GM19468 (cell line): Measurements from ENCODE around the gene PIK3CA.
"Not testable (repeated sequence)": the region's sequence is repeated elsewhere in the genome, so short reads cannot be mapped to it uniquely, and the experiment has no call there.

Source experiments
- ATAC-seq: cut with Tn5 transposase; IDR thresholded peaks from one replicate; pipeline ENCODE4 v1.9.1; 2021; ENCODE audit warnings: mild to moderate bottlenecking, moderate library complexity, moderate number of reproducible peaks; ENCODE audit not compliant: unreplicated experiment; ENCODE audit errors: extremely low read depth

The PIK3CA gene

GRCh38 chr3:179147873-179148615 lies at the start of gene PIK3CA:
Gene PIK3CA, plus strand, starts transcription at chr3:179148357. Its CDS starts 50,469 bp downstream, at chr3:179198826.
- peak; percentile 73 for ATAC-seq

- no peak for ATAC-seq
These were observed 49.6 kb upstream of the PIK3CA start for GRCh38 chr3:179098388-179099077.

GRCh38 chr3:179100652-179101051 lies 47.5 kb upstream of the PIK3CA start:
- ATAC-seq: no peak

- no peak for ATAC-seq
These were observed 42.3 kb upstream of the PIK3CA start for GRCh38 chr3:179105881-179106280.

- ATAC-seq: no peak
These were observed 40.5 kb upstream of the PIK3CA start for GRCh38 chr3:179107617-179108016.

GRCh38 chr3:179108086-179108485 lies 40.1 kb upstream of the PIK3CA start:
- no peak for ATAC-seq

GRCh38 chr3:179113903-179114302 lies 34.3 kb upstream of the PIK3CA start:
- no peak for ATAC-seq

GRCh38 chr3:179115444-179115843 lies 32.7 kb upstream of the PIK3CA start:
- ATAC-seq: not testable (repeated sequence)

GRCh38 chr3:179116816-179117215 lies 31.3 kb upstream of the PIK3CA start:
- ATAC-seq: no peak

- not testable (repeated sequence) for ATAC-seq
These were observed 15.8 kb upstream of the PIK3CA start for GRCh38 chr3:179132191-179132890.

GRCh38 chr3:179133575-179133974 lies 14.6 kb upstream of the PIK3CA start:
- ATAC-seq: no peak

GRCh38 chr3:179136195-179136594 lies 12.0 kb upstream of the PIK3CA start:
- ATAC-seq: no peak

GRCh38 chr3:179141890-179142289 lies 6.3 kb upstream of the PIK3CA start:
- ATAC-seq: no peak

- no peak for ATAC-seq
These were observed 1.1 kb upstream of the PIK3CA start for GRCh38 chr3:179146911-179147513.

- peak; percentile 5 for ATAC-seq
These were observed 664 bp upstream of the PIK3CA start for GRCh38 chr3:179147514-179147872.

- ATAC-seq: peak; percentile 0
These were observed 654 bp downstream of the PIK3CA start for GRCh38 chr3:179148616-179149405.

- peak; percentile 14 for ATAC-seq
These were observed 1.3 kb downstream of the PIK3CA start for GRCh38 chr3:179149406-179149867.

- no peak for ATAC-seq
These were observed 1.8 kb downstream of the PIK3CA start for GRCh38 chr3:179149951-179150350.

GRCh38 chr3:179150610-179151009 lies 2.5 kb downstream of the PIK3CA start:
- no peak for ATAC-seq

- no peak for ATAC-seq
These were observed 3.3 kb downstream of the PIK3CA start for GRCh38 chr3:179151474-179151873.
